H9 (cell line): Measurements from ENCODE around the gene MICAL3. TPM values are rescaled to one million over a fixed set of nuclear protein-coding genes. Genes with fewer than 3 reads are reported as not detected.

Experiments used
- DNase-seq: peaks from one replicate; pipeline ENCODE4 v3.0.0-alpha.2; 2017
- H2AFZ ChIP-seq: one replicate; pipeline ENCODE4 v1.6.1; 2013; ENCODE audit warnings: mild to moderate bottlenecking, low read length, control low read depth, moderate library complexity
- H2AK5ac ChIP-seq: 2 replicates; pipeline ENCODE4 v1.6.1; 2013; ENCODE audit warnings: low read length, control low read depth, mixed read lengths; ENCODE audit not compliant: insufficient read length
- H2BK120ac ChIP-seq: one replicate; pipeline ENCODE4 v1.6.1; 2013; ENCODE audit warnings: low read depth, mild to moderate bottlenecking, low read length, control low read depth, inconsistent platforms; ENCODE audit not compliant: poor library complexity, severe bottlenecking
- H2BK12ac ChIP-seq: 2 replicates; pipeline ENCODE4 v1.6.1; 2013; ENCODE audit warnings: low read length, control low read depth, mixed read lengths, low read depth; ENCODE audit not compliant: insufficient read length
- H2BK15ac ChIP-seq: 2 replicates; pipeline ENCODE4 v1.6.1; 2013; ENCODE audit warnings: low read depth, low read length, control low read depth
- H2BK20ac ChIP-seq: one replicate; pipeline ENCODE4 v1.6.1; 2013; ENCODE audit warnings: low read depth, mild to moderate bottlenecking, low read length, control low read depth, inconsistent platforms; ENCODE audit not compliant: poor library complexity, severe bottlenecking
- H2BK5ac ChIP-seq: 2 replicates; pipeline ENCODE4 v1.6.1; 2013; ENCODE audit warnings: low read length, control low read depth, mixed read lengths; ENCODE audit not compliant: insufficient read length
- H3K14ac ChIP-seq: 2 replicates; pipeline ENCODE4 v1.6.1; 2013; ENCODE audit warnings: low read length, control low read depth; ENCODE audit not compliant: insufficient read depth
- H3K18ac ChIP-seq: 2 replicates; pipeline ENCODE4 v1.6.1; 2013; ENCODE audit warnings: low read depth, mild to moderate bottlenecking, mixed read lengths, low read length, control low read depth; ENCODE audit not compliant: insufficient read length
- H3K23ac ChIP-seq: 2 replicates; pipeline ENCODE4 v1.6.1; 2013; ENCODE audit warnings: low read length, control low read depth, mixed read lengths, low read depth; ENCODE audit not compliant: insufficient read length
- H3K23me2 ChIP-seq: 2 replicates; pipeline ENCODE4 v1.6.1; 2013; ENCODE audit warnings: low read depth, mild to moderate bottlenecking, mixed read lengths, low read length, control low read depth; ENCODE audit not compliant: insufficient read length, poor library complexity, severe bottlenecking
- H3K27ac ChIP-seq: 2 replicates; pipeline ENCODE4 v1.5.1; 2013; ENCODE audit warnings: low read length, control low read depth, mixed read lengths, low read depth; ENCODE audit not compliant: insufficient read length
- H3K27me3 ChIP-seq: 2 replicates; pipeline ENCODE4 v1.6.1; 2013; ENCODE audit warnings: low read length, control low read depth, inconsistent platforms; ENCODE audit not compliant: insufficient read depth
- H3K4ac ChIP-seq: 2 replicates; pipeline ENCODE4 v1.6.1; 2013; ENCODE audit warnings: low read depth, mild to moderate bottlenecking, control low read depth, inconsistent platforms, low read length, moderate library complexity
- H3K4me1 ChIP-seq: 2 replicates; pipeline ENCODE4 v1.6.1; 2013; ENCODE audit warnings: low read length, control low read depth, inconsistent platforms; ENCODE audit not compliant: insufficient read depth
- H3K4me2 ChIP-seq: 2 replicates; pipeline ENCODE4 v1.6.1; 2013; ENCODE audit warnings: low read length, control low read depth, mixed read lengths; ENCODE audit not compliant: insufficient read length, insufficient read depth
- H3K56ac ChIP-seq: 2 replicates; pipeline ENCODE4 v1.6.1; 2013; ENCODE audit warnings: low read depth, mild to moderate bottlenecking, mixed read lengths, low read length, control low read depth; ENCODE audit not compliant: insufficient read length
- H3K79me1 ChIP-seq: 2 replicates; pipeline ENCODE4 v1.6.1; 2013; ENCODE audit warnings: low read depth, mild to moderate bottlenecking, moderate library complexity, low read length, control low read depth, inconsistent platforms; ENCODE audit not compliant: insufficient read depth, poor library complexity, severe bottlenecking
- H3K79me2 ChIP-seq: 2 replicates; pipeline ENCODE4 v1.6.1; 2013; ENCODE audit warnings: low read length, control low read depth, inconsistent platforms; ENCODE audit not compliant: insufficient read depth
- H3K9ac ChIP-seq: 2 replicates; pipeline ENCODE4 v1.6.1; 2013; ENCODE audit warnings: low read length, control low read depth, mixed read lengths; ENCODE audit not compliant: insufficient read length; ENCODE audit errors: extremely low read depth
- H3K9me3 ChIP-seq: one replicate; pipeline ENCODE4 v1.6.1; 2013; ENCODE audit warnings: low read depth, low read length, inconsistent platforms; ENCODE audit not compliant: control insufficient read depth
- H3T11ph ChIP-seq: one replicate; pipeline ENCODE4 v1.6.1; 2013; ENCODE audit warnings: mild to moderate bottlenecking, low read length, control low read depth, inconsistent platforms
- H4K20me1 ChIP-seq: one replicate; pipeline ENCODE4 v1.6.1; 2013; ENCODE audit not compliant: control insufficient read depth, insufficient read length, insufficient read depth
- H4K5ac ChIP-seq: 2 replicates; pipeline ENCODE4 v1.6.1; 2013; ENCODE audit warnings: low read depth, mild to moderate bottlenecking, mixed read lengths, low read length, control low read depth; ENCODE audit not compliant: insufficient read length
- H4K8ac ChIP-seq: replicated peaks from 2 replicates; pipeline ENCODE4 v1.6.1; 2013; ENCODE audit warnings: low read length, control low read depth, mixed read lengths, low read depth; ENCODE audit not compliant: insufficient read length
- H4K91ac ChIP-seq: 2 replicates; pipeline ENCODE4 v1.6.1; 2013; ENCODE audit warnings: low read depth, mild to moderate bottlenecking, moderate library complexity, mixed read lengths, low read length, control low read depth; ENCODE audit not compliant: insufficient read length
- H3K27ac Mint-ChIP-seq, 3 experiments: 2 replicates in 2 of 3; 3 replicates in 1 of 3; pipeline ENCODE4 v1.8.0; 2020 to 2021; ENCODE audit warnings: mixed read lengths in 3 of 3, mild to moderate bottlenecking in 1 of 3, moderate library complexity in 1 of 3
- H3K27me3 Mint-ChIP-seq: 2 replicates; pipeline ENCODE4 v1.8.0; 2021; ENCODE audit warnings: low read depth, mild to moderate bottlenecking, moderate library complexity, mixed read lengths
- H3K36me3 Mint-ChIP-seq, 3 experiments: 2 replicates in 2 of 3; 3 replicates in 1 of 3; pipeline ENCODE4 v1.8.0; 2020 to 2021; ENCODE audit warnings: low read depth in 3 of 3, mixed read lengths in 3 of 3; ENCODE audit not compliant: insufficient read depth in 1 of 3
- H3K4me1 Mint-ChIP-seq, 2 experiments: 2 replicates each; pipeline ENCODE4 v1.8.0; 2020; ENCODE audit warnings: mixed read lengths in 2 of 2
- H3K4me3 Mint-ChIP-seq, 2 experiments: 2 replicates in 1 of 2; 3 replicates in 1 of 2; pipeline ENCODE4 v1.8.0; 2020 to 2021; ENCODE audit warnings: mild to moderate bottlenecking in 2 of 2, mixed read lengths in 2 of 2, moderate library complexity in 1 of 2
- H3K9me3 Mint-ChIP-seq, 2 experiments: 2 replicates in 1 of 2; 3 replicates in 1 of 2; pipeline ENCODE4 v1.8.0; 2020; ENCODE audit warnings: mild to moderate bottlenecking in 2 of 2, mixed read lengths in 2 of 2, moderate library complexity in 1 of 2
- CTCF ChIP-seq: fragments of 200-600 bp; sonication (generic); conservative IDR thresholded peaks from 3 replicates; pipeline ENCODE4 v1.8.0; 2021; ENCODE audit warnings: antibody characterized with exemption, mild to moderate bottlenecking
- WGBS: extraction: QIAGEN DNeasy Blood & Tissue Kit; methylation state at CpG from one replicate; pipeline ENCODE4 v1.1.7; 2013; ENCODE audit warnings: missing lambda C conversion rate, low lambda C conversion rate, mixed read lengths; ENCODE audit not compliant: insufficient read length; ENCODE audit errors: extremely low coverage; 5-methylcytosine and 5-hydroxymethylcytosine counted together
- total RNA-seq: library from RNA; stranded (reverse); gene quantifications from 2 replicates; pipeline ENCODE4 v1.2.1, GENCODE V29; 2021

The MICAL3 gene
- total RNA-seq, 1 experiment from 2014 or later: 50.2 TPM

DNA sequence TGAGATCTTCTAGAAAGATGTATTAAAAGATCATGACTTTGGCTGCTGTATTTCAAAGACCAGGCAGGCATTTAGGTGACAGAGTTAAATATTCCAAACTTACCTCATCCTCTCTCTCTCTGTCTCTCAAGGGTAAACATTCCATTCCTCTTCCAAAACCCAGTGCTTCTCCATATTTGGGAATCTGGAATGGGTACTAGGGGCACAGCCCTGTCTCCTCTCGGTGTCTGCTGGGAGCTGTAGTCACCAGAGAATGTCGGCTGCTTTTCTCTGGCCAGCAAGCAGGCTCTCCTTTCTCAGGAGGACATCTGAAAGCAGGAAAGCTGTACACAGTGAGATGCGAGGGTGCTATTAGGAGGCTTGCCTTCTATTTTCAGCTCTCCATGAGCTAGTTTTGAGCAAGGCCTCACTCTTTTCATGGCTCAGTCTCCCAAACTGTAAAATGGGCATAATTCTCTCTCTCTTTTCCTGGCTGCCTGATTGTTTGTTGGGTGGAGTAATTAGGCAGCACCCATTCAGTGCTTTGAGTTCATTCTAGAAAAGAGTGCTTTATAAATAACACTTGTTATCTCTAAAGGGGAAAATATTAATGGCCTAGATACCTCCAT is 44.1 kb upstream of the MICAL3 start:
- Histone ChIP-seq H3K23me2 (no peaks in the 10 kb centered on the region), H2BK20ac (no peak overlapping the region), H3K4ac (no peak overlapping the region), H4K8ac (no peak overlapping the region), H4K20me1 (no peaks in the 10 kb centered on the region), H3K27me3 (no peaks in the 10 kb centered on the region), H2BK15ac (no peak overlapping the region), H2AK5ac (no peak overlapping the region), H2BK5ac (no peak overlapping the region), H3K4me1 (no peaks in the 10 kb centered on the region), H3T11ph (no peak overlapping the region), H3K23ac (no peak overlapping the region), H3K79me2 (no peaks in the 10 kb centered on the region), H3K56ac (no peak overlapping the region), H3K27ac (no peak overlapping the region), H3K18ac (no peak overlapping the region), H3K79me1 (no peaks in the 10 kb centered on the region), H3K4me2 (no peak overlapping the region), H3K9me3 (no peaks in the 10 kb centered on the region), H2BK12ac (no peak overlapping the region), H3K9ac (no peak overlapping the region), H3K14ac (no peak overlapping the region; the same call in 1 of the 2 replicates), H4K5ac (no peak overlapping the region), H2AFZ (no peak overlapping the region), H4K91ac (no peak overlapping the region), H2BK120ac (no peak overlapping the region)
- Mint-ChIP-seq H3K27me3 (peaks cover 68% of the 10 kb centered on the region), H3K27ac (no peak overlapping the region), H3K4me1 (peaks cover 8% of the 10 kb centered on the region in 2 experiments), H3K4me3 (no peak overlapping the region), H3K9me3 (no peaks in the 10 kb centered on the region; a peak in 1 of 5 replicates), H3K36me3 (no peaks in the 10 kb centered on the region; a peak in 1 of 7 replicates)
- DNase-seq: no peak
- WGBS: no CpG with 5 or more reads among the region's 3 CpGs
- no peak for TF ChIP-seq CTCF
